DND-41 (cell line): ENCODE data around the gene HSCB.

Experiments used
- ATAC-seq: fragments of 200-7000 bp; cut with Tn5 transposase; 3 replicates; pipeline ENCODE4 v1.9.1; 2021; ENCODE audit warnings: low read depth; ENCODE audit not compliant: insufficient read depth
- DNase-seq: peaks from one replicate; pipeline ENCODE4 v3.0.0-alpha.2; 2020
- H2AFZ ChIP-seq: 2 replicates; pipeline ENCODE4 v1.6.0; 2012; ENCODE audit warnings: low read depth, low read length
- H3K27ac ChIP-seq: 2 replicates; pipeline ENCODE4 v1.5.1; 2012; ENCODE audit warnings: low read length, inconsistent platforms
- H3K27me3 ChIP-seq: fragments of 200-600 bp; sonication (generic); 2 replicates; pipeline ENCODE4 v1.6.0; 2012; ENCODE audit warnings: low read length, mild to moderate bottlenecking, inconsistent platforms; ENCODE audit not compliant: insufficient read depth, poor library complexity
- H3K36me3 ChIP-seq: 2 replicates; pipeline ENCODE4 v1.5.1; 2012; ENCODE audit warnings: low read length, inconsistent platforms; ENCODE audit not compliant: insufficient read depth
- H3K4me1 ChIP-seq: 2 replicates; pipeline ENCODE4 v1.5.1; 2012; ENCODE audit warnings: mild to moderate bottlenecking, low read length; ENCODE audit not compliant: insufficient read depth
- H3K4me2 ChIP-seq: 2 replicates; pipeline ENCODE4 v1.6.0; 2012; ENCODE audit warnings: mild to moderate bottlenecking, moderate library complexity, low read length, inconsistent platforms; ENCODE audit not compliant: insufficient read depth
- H3K4me3 ChIP-seq, 2 experiments: fragments of 200-600 bp in 1 of 2; shearing (Covaris generic) in 1 of 2; 2 replicates each; pipeline ENCODE4 v1.5.1; 2012 to 2016; ENCODE audit warnings: inconsistent platforms in 2 of 2, low read length in 2 of 2, mild to moderate bottlenecking in 2 of 2, low read depth in 1 of 2, moderate library complexity in 1 of 2
- H3K79me2 ChIP-seq: 2 replicates; pipeline ENCODE4 v1.6.0; 2012; ENCODE audit warnings: low read length, inconsistent platforms; ENCODE audit not compliant: insufficient read depth
- H3K9ac ChIP-seq: 2 replicates; pipeline ENCODE4 v1.6.0; 2012; ENCODE audit warnings: low read depth, mild to moderate bottlenecking, inconsistent platforms, low read length, moderate library complexity
- H3K9me3 ChIP-seq: 2 replicates; pipeline ENCODE4 v1.5.1; 2012; ENCODE audit warnings: low read length, moderate library complexity, mild to moderate bottlenecking, inconsistent platforms; ENCODE audit not compliant: insufficient read depth, severe bottlenecking
- H4K20me1 ChIP-seq: 2 replicates; pipeline ENCODE4 v1.6.0; 2012; ENCODE audit warnings: low read length; ENCODE audit not compliant: insufficient read depth
- EZH2 ChIP-seq: IDR thresholded peaks from 3 replicates; pipeline ENCODE4 v1.6.1; 2012; ENCODE audit warnings: borderline replicate concordance, low read depth, mild to moderate bottlenecking, moderate library complexity, low read length, inconsistent platforms; ENCODE audit not compliant: severe bottlenecking
- TF ChIP-seq, protein P1 (sequence below): IDR thresholded peaks from 2 replicates; pipeline ENCODE4 v1.5.1; 2012; ENCODE audit warnings: borderline replicate concordance, low read length, moderate library complexity, mild to moderate bottlenecking; ENCODE audit not compliant: poor library complexity, severe bottlenecking; ENCODE audit errors: extremely low read depth

The HSCB gene

DNA sequence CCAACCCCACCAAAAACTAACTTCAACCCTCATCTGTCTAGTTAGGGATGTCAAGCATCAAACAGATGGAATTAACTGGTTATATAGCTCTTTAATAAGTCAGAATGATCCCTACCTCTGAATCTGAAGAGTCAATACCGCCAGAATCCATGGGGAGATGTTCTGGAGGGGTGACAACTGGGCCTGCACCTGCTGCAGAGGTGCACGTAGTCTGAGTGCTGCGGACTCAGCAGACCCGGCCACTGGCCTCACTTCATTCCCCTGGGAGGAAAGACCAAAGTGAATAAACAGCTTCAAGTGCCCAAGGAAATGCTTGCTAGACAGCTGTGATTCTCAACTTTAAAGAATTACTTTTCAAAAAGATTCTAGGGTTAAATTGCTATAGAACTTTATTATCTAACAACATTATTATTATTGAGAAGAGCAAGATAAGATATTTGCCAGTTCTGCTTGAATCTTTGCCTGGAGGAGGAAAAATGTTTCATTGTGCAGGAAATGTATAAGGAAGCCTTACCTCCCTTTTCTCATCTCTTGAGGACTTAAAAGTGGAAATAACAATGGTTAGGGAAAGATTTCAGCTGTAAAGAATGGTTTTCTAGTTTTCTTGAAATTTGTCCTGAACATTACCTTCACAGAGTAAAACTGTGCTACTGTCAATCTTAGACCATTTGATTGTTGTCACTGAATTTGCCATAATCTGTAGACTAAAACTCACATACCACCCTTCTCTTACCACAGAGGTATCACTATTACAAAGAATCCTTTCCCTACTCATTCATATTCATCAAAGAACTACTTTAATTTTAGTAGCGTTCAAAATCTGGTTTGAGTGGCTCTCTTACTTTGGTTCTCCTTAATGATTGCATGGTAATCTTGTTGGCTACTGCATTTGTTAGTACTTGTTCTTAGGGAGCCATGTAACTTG lies 54.4 kb downstream of the HSCB start:
- H3K9me3 ChIP-seq: no peaks in the 10 kb centered on the region
- peak overlapping the region; percentile 28 to 65; a peak in 3 of 4 replicates for H3K4me3 ChIP-seq
- peak overlapping the region; percentile 64 for H3K4me2 ChIP-seq
- H3K79me2 ChIP-seq: peaks cover 79% of the 10 kb centered on the region
- H3K27me3 ChIP-seq: no peaks in the 10 kb centered on the region
- no peak overlapping the region for H2AFZ ChIP-seq
- H4K20me1 ChIP-seq: peaks cover 55% of the 10 kb centered on the region
- H3K36me3 ChIP-seq: peaks cover 68% of the 10 kb centered on the region
- peak overlapping the region; percentile 98 for H3K9ac ChIP-seq
- DNase-seq (peak; percentile 10), ATAC-seq (no peak)
- H3K4me1 ChIP-seq: peaks cover 67% of the 10 kb centered on the region
- peak overlapping the region; percentile 49 for H3K27ac ChIP-seq
- TF ChIP-seq, protein P1, sequence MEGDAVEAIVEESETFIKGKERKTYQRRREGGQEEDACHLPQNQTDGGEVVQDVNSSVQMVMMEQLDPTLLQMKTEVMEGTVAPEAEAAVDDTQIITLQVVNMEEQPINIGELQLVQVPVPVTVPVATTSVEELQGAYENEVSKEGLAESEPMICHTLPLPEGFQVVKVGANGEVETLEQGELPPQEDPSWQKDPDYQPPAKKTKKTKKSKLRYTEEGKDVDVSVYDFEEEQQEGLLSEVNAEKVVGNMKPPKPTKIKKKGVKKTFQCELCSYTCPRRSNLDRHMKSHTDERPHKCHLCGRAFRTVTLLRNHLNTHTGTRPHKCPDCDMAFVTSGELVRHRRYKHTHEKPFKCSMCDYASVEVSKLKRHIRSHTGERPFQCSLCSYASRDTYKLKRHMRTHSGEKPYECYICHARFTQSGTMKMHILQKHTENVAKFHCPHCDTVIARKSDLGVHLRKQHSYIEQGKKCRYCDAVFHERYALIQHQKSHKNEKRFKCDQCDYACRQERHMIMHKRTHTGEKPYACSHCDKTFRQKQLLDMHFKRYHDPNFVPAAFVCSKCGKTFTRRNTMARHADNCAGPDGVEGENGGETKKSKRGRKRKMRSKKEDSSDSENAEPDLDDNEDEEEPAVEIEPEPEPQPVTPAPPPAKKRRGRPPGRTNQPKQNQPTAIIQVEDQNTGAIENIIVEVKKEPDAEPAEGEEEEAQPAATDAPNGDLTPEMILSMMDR: no peak
- TF ChIP-seq EZH2: no peak

DNA sequence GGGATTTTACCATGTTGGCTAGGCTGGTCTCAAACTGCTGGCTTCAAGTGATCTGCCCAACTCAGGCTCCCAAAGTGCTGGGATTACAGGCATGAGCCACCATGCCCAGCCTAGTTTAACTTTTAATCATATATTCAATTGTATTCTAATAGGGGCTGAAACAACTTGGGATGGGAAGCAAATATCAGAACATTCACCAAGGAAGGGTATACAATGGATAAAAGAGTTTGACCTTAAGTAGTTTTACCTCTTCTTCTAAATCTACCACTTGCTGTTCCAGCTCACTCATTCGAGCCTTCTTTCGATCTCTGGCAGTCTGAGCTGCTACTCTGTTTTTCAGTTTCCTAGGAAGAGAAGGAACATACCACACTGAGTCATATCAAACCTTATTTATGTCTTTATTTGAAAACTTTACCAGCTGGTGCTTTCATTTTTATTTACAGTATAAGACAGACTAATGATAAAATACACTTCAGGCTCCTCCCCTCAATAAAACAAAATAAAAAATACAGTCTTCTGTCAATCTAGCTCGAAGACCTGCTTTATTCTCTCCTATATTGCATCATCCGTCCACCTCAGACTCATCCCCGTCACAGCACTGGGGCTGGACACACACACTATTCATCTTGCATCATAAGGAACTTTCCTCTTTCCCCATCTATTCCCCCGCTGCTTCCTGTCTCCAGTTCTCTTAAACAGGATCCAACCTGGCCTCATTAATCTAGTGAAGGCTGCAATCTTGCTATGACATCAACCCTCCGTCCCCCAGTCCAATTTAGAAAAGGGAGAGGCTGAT lies 57.2 kb downstream of the HSCB start:
- H3K9ac ChIP-seq: peak overlapping the region; percentile 98
- peak overlapping the region; percentile 64 for H3K4me2 ChIP-seq
- DNase-seq (peak; percentile 50), ATAC-seq (no peak)
- peaks cover 49% of the 10 kb centered on the region for H4K20me1 ChIP-seq
- H3K4me1 ChIP-seq: peaks cover 68% of the 10 kb centered on the region
- peaks cover 96% of the 10 kb centered on the region for H3K79me2 ChIP-seq
- TF ChIP-seq, protein P1: no peak
- no peak for TF ChIP-seq EZH2
- H3K9me3 ChIP-seq: no peaks in the 10 kb centered on the region
- peak overlapping the region; percentile 65 to 71 for H3K4me3 ChIP-seq
- peaks cover 61% of the 10 kb centered on the region for H3K36me3 ChIP-seq
- no peak overlapping the region for H2AFZ ChIP-seq
- no peaks in the 10 kb centered on the region for H3K27me3 ChIP-seq
- H3K27ac ChIP-seq: peak overlapping the region; percentile 99

DNA sequence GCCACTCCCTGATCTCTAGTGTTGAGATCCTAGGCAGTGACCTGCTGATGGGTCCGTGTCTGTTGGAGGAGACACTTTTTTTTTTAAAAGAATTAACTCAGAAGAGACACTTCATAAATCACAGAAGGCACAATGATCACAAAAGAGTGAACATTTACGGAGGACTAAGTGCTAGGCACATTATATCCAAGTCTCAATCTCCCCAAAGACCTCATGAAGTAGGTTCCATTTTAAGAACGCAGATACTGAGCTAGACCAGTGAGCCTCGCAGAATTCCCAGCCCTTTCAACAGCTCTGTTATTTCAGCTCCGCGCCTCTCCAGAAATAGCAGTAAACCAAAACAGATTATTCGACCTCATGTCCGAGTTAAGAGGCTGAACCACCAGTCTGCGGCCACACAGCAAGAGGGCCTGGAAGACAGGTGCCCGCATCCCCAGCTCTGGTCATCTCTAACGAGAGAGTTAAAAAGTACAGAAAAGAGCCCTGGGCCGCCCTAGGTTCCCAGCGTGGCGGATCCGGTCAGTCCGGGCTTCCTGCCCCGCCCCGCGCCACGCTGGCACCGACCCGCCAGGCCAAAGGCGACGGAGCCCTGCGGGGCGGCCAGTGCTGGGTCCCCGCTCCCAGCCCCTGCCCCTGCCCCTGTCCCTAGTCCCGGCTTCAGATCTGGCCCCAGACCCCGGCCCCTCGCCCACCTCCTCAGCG lies 57.9 kb downstream of the HSCB start:
- DNase-seq: peak; percentile 45
- no peaks in the 10 kb centered on the region for H3K27me3 ChIP-seq
- peaks cover 54% of the 10 kb centered on the region for H3K36me3 ChIP-seq
- H3K9ac ChIP-seq: peak overlapping the region; percentile 98
- H3K9me3 ChIP-seq: no peaks in the 10 kb centered on the region
- H3K27ac ChIP-seq: peak overlapping the region; percentile 99
- no peak overlapping the region for H2AFZ ChIP-seq
- peak overlapping the region; percentile 65 to 71 for H3K4me3 ChIP-seq
- peaks cover 41% of the 10 kb centered on the region for H4K20me1 ChIP-seq
- no peak; the same call in 2 of the 3 replicates for ATAC-seq
- H3K4me1 ChIP-seq: peaks cover 68% of the 10 kb centered on the region
- H3K4me2 ChIP-seq: peak overlapping the region; percentile 64
- H3K79me2 ChIP-seq: peaks cover 96% of the 10 kb centered on the region
- TF ChIP-seq, protein P1: no peak
- no peak for TF ChIP-seq EZH2
